Keratinocyte (primary cell): ENCODE data around the gene TRAP1.

ENCODE experiments used
- CTCF ChIP-seq, 3 experiments: IDR thresholded peaks in 1 of 3; conservative IDR thresholded peaks in 1 of 3; optimal IDR thresholded peaks in 1 of 3; 2 replicates in 2 of 3; 3 replicates in 1 of 3; pipeline versions ENCODE3 to v1.5.1; 2011; ENCODE audit warnings: low read length in 3 of 3, mild to moderate bottlenecking in 3 of 3, moderate library complexity in 2 of 3, control low read depth in 1 of 3, inconsistent platforms in 1 of 3; ENCODE audit not compliant: insufficient read depth in 2 of 3; ENCODE audit errors: extremely low read depth in 1 of 3
- EZH2 ChIP-seq: IDR thresholded peaks from one replicate; pipeline ENCODE4 v1.6.1; 2012; ENCODE audit warnings: inconsistent platforms, mild to moderate bottlenecking, low read length, moderate library complexity

DNA sequence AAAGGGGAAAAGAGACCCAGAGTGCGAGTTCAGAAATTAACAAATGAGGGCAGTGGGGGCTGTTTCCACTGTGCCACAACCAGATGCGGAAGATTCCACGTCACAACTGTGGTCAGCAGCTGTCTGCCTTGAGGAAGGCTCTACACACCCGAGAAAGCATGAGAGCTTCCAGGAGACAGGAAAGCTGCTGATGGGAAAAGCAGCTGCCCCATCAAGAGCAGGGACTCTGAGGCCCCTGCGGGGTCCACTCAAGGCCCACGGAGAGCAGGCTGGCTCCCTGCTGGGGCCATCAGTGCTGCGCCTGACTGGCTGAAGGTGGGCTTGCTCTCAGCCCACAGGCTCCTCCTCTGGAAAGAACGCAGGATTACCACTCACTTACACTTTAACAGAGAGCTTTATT lies 14.8 kb upstream of the TRAP1 start:
- no peak for TF ChIP-seq CTCF (optimal IDR thresholded peaks at IDR 0.05 in 1 of 3, IDR thresholded peaks at IDR 0.05 in 1 of 3, conservative IDR thresholded peaks at IDR 0.05 in 1 of 3; ENCODE audit: extremely low read depth in 1 of 3, insufficient read depth in 2 of 3, low read length in 3 of 3)
- TF ChIP-seq EZH2 = no peak
